ENCODE results near the gene FAM227A.

Gene FAM227A

GRCh38 chr22:38656256-38657044 is at the start of gene FAM227A, which contains the start of gene CBY1:
FAM227A (minus strand) TSS chr22:38656392; CDS start chr22:38650168, 6,224 bp downstream.
CBY1 (plus strand) TSS chr22:38656638; CDS start chr22:38668055, 11,417 bp downstream.
- DNase-seq, result peak; percentile 82

DNA sequence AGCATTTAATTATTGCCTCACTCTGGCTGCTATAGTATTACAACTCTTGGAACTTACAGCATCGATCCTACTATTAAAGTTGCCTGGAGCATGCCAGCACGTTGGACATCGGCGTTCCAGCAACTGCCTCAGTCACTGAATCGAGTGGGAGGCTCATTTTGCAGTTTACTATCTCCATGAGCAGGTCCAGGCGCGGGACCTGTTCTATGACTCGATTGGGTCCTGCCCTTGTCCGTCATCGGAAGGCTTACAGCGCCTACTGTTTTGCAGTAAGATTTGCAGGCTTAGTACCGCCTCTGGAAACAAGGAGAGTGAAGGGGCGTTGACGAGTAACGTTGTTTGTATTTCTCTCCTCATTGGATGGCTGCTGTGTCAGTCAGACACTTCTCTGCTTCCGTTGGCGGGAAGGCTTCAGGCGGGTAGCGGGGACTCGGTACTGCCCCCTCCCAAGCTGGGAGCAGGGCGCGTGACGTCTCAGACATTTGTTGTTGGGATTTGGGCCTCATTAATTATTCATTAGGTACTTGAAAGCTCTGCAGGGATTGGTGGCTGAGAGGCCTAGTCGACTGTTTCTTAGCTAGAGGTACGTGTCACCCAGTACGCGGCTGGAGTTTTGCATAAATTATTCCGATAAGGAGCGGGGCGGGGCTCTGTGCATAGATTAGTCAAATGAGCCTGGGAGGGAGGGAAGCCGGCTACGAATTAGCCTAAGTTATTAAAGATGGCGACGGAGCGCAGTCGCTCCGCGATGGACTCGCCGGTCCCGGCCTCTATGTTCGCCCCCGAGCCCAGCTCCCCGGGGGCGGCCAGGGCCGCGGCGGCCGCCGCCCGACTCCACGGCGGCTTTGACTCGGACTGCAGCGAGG is 49.3 kb upstream of the FAM227A start, which contains the start of gene GTPBP1:
Gene GTPBP1 (plus strand): TSS at position 710 of the 866 bp plus-strand sequence. CDS start 12 bp downstream, at position 722.
- peak; percentile 97 for DNase-seq

- no peak for DNase-seq
Measured at GRCh38 chr22:38704654-38705234, 48.6 kb upstream of the FAM227A start.

- DNase-seq, result peak; percentile 96 to 98
Measured at GRCh38 chr22:38700789-38701628, 44.8 kb upstream of the FAM227A start, which contains the start of gene JOSD1. JOSD1 (minus strand) TSS chr22:38700943; CDS start chr22:38699987, 956 bp downstream.

GRCh38 chr22:38700270-38700788 is 44.1 kb upstream of the FAM227A start:
- DNase-seq, result no peak

- no peak for DNase-seq
Measured at GRCh38 chr22:38699784-38700183, 43.6 kb upstream of the FAM227A start.

DNA sequence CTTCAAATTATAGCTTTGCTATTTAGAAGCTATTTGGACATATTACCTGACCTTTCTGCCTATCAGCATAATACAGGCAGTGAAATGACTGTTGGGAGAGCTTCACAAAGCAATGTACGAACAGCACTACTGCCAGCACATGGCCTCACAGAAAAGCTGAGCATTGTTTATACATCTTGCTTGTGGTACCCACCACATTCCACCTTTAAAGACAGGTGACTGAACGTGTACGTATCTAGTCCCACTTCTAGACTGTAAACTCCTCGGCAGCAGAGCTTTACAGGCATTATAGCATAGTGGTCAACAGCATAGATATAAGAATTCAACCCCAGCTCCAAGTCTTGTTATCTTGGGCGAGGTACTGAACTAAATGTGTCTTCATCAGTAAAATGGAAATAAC is 43.0 kb upstream of the FAM227A start:
- no peak for DNase-seq

DNA sequence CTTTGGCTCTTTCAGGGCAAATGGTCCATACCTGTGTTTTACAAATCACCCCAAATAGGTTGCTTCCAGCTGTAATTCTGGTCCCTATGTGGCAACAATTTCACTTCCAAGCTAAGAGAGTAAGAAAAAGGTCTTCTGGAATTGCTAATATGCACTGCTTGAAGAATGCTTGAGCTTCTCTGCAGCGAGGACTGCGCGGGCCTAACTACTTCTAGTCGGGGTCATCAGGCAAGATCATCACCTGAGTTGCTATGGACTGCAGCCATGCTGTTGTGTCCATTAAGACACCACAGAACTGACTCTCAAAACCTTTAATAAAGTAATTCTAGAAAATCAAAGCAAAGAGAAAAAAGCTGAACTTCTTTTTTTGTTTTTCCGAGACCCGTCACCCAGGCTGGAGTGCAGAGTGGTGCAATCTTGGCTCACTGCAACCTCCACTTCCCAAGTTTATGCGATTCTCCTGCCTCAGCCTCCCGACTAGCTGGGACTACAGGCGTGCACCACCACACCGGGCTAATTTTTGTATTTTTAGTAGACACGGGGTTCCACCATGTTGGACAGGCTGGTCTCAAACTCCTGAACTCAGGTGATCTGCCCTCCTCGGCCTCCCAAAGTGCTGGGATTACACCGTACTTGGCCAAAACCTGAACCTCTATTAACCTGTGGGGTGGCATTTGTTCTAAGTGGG is 42.4 kb upstream of the FAM227A start:
- DNase-seq, result no peak

GRCh38 chr22:38697425-38698089 is 41.4 kb upstream of the FAM227A start:
- no peak for DNase-seq

DNA sequence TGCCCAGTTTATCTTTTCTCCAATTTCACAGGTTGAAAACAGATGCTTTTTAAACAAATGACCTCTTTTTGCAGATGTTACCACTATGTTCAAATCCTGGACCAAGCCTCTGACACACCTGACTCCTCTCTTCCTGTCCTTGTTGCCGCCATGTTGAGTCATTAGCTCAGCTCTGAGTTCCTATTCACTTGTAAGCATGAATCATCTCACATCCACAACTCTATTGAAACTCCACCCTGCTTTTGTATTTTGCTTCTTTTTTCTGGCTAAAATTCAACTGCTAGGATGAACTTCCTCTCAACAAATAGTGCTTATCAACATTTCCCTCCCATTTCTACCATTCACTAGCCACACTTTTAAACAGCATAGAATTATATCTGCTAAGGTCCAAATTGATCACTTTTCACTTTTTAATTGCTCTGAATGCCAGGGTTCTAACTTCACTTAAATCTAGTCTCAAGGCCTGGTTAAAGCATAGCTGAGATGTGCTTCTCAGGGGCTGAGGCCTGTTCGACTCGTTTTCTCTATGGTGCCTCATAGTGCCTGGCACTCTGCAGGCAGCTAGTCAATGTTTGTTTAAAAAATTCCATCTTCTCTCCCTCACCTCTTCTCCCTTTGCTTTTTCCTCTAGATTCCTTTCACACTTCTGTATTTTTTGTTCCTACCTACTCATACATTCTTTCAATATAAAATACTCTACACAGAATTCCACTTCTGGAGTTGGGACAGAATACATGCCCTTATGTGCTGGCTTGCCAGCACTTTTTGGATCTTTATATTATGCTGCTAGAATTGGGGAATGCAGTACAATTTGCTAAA is 40.6 kb upstream of the FAM227A start:
- DNase-seq, result peak; percentile 45 to 56

- DNase-seq, result no peak
Measured at GRCh38 chr22:38694940-38695339, 38.7 kb upstream of the FAM227A start.

DNA sequence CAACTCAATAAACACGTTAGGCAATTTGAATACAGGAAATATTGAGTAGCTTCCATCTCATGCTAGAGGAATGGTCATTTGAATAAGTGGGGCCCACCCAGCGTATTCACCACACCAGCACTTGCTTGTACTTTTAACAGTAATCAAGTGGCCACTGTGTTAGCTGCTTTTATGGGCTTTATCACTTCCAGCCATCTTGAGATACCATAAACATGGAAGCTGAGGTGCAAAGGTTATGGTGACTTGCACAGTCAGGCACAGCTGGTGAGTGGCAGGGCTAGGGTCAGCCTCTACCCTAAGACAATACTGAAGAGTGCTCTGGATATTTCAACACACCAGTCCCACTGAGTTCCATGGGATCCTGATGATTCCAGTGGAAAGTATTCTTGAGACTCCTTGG is 37.9 kb upstream of the FAM227A start:
- no peak for DNase-seq

- no peak for DNase-seq
Measured at GRCh38 chr22:38689651-38690050, 33.5 kb upstream of the FAM227A start.

GRCh38 chr22:38685761-38686160 is 29.6 kb upstream of the FAM227A start:
- DNase-seq, result no peak

DNA sequence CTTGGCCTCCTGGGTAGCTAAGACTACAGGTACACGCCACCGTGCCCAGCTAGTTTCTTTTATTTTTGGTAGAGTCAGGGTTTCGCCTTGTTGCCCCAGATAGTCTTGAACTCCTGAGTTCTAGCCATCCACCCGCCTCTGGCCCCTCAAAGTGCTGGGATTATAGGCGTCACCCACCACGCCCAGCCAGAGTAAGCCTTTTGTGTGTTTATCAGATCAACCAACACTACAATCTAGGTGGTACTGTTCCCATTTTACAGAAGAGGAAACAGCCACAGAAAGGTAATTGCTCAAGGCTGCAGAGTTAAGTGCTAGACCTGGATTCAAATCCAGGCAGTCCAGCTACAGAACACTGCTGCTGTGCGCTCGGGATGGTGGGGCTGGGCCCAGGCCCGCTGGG is 28.7 kb upstream of the FAM227A start:
- no peak for DNase-seq

- DNase-seq, result peak; percentile 76 to 82
Measured at GRCh38 chr22:38681582-38682335, 25.6 kb upstream of the FAM227A start, which contains the start of gene TOMM22. TOMM22 (plus strand) TSS chr22:38681957; CDS start chr22:38681979, 22 bp downstream.

GRCh38 chr22:38675833-38676232 is 19.6 kb upstream of the FAM227A start:
- no peak for DNase-seq

DNA sequence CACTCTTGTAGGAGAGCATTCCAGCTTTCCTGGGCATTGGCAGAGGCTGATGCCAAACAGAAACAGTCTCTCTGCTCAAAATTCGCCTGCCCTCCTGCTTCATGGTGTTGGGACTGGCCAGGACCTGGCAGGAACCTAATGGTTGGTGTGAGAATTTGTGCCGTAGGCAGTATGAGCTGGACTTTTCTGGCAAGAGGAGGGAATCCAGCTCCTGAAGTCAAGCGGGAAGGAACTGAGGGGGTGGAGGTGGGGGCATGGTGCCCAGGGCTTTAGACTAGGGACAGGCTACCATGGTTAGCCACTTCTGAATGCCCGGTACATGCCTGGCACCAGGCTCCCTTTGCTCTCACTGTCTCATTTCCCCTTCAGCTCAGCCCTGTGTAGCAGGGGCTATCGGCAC is 18.7 kb upstream of the FAM227A start:
- no peak for DNase-seq

Measured in activated CD4-positive, alpha-beta T cell treated with anti-CD3 and anti-CD28 coated beads for 4 hours (primary cell).